ENCODE data around the gene NMS. TPM values are rescaled to one million over a fixed set of nuclear protein-coding genes. Genes with fewer than 3 reads are reported as not detected.
"Not testable (repeated sequence)": the region's sequence is repeated elsewhere in the genome, so short reads cannot be mapped to it uniquely, and the experiment has no call there.

Gene NMS, protein sequence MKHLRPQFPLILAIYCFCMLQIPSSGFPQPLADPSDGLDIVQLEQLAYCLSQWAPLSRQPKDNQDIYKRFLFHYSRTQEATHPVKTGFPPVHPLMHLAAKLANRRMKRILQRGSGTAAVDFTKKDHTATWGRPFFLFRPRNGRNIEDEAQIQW
- total RNA-seq = not detected

- no peak for DNase-seq (ENCODE audit: low spot score)
Measured at GRCh38 chr2:100470182-100470581, at the start of gene NMS. TSS of gene NMS (plus strand) at chr2:100470482. CDS start at chr2:100470489, 7 bp downstream.

DNA sequence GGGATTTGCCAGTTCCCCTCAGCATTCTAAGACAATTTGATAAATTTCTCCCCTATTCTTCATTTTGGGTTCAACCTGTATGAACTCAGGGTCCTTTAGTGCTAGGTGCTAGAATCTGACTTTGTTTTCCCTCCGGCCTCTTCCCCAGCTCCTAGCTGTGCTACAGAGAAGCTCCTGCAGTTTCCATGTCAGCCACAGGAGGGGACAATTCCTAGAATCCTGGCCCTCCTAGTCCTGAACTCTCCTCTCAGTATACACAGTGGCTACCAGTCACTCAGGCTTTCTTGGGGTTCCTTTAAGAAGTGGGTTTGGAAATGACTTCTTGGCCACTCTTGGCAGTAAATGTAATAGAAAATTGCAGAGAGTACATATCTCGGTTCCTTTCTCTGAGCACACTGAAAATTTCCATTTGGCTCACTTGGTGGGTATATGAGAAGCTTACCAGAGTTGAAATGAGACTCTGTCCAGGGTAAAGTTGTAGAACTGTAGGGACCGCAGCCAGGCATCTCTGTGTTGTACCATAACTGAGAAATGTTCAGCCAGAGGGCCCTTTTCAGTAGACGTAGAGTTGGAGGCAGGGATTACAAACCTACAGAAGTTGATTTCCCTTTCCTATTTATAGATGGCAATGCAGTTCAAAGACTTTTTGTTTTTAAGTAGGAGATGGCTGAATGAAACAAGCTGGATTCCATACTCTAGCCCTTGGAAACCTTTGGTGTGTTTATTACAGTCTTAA is 47.8 kb upstream of the NMS start:
- DNase-seq (ENCODE audit: low spot score) = no peak

DNA sequence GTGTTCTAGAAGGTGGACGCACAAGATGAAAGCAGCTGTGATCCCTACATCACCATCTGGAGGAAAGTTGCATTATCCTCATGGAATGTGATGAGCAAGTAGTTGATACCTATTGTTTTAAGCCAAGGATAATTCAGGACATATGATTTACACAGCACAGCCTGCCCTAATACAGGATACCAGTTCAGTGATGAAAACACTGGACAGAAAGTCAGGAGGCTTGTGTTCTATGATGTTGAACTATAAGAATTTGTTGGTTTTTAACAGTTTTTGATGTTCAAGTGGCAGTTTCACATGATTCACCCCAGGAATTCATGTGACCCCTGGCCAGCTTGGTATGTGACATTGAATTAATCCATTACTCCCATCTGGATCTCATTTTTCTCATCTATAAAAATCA is 46.7 kb upstream of the NMS start:
- no peak for DNase-seq (ENCODE audit: low spot score)

DNA sequence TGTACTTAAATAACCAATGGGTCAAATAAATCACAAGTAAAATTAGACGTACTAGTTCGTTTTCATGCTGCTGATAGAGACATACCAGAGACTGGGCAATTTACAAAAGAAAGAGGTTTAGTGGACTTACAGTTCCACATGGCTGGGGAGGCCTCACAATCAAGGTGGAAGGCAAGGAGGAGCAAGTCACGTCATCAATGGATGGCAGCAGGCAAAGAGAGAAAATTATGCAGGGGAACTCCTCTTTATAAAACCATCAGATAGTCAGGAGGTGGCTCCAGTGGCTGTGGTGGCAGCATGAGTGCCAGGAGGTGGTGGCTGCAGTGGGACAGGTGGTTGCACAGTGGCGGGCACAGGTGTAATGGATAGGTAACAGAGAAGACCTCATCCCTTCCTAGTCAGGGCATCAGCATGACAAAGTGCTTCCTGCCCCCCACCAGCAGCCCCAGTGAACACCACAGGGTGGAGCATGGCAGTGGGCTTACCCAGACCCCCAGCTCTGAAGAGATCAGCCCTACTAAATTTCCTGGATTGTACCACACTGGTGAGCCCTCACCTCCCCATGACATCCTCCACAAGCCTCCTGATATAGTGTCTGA is 45.9 kb upstream of the NMS start:
- no peak for DNase-seq (ENCODE audit: low spot score)

GRCh38 chr2:100425107-100425506 is 45.2 kb upstream of the NMS start:
- DNase-seq (ENCODE audit: low spot score) = no peak

- no peak for DNase-seq (ENCODE audit: low spot score)
Measured at GRCh38 chr2:100425573-100426383, 44.5 kb upstream of the NMS start.

DNA sequence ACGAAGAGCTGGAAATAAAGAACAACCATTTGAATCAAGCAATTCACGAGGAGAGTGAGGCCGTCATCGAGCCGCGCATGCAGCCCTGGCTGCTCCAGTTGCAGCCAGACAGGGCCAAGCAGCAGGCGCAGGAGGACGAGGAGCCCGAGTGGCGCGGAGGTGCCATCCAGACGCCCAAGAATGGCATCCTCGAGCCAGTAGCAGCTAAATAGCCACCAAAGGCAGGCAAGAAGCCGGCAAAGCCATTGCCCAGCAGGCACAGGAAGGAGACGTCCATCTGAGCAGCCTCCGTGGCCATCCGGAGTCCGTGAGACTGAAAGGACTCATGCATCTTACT is 43.9 kb upstream of the NMS start:
- DNase-seq (ENCODE audit: low spot score) = no peak

- no peak for DNase-seq (ENCODE audit: low spot score)
Measured at GRCh38 chr2:100427111-100427510, 43.2 kb upstream of the NMS start.

DNA sequence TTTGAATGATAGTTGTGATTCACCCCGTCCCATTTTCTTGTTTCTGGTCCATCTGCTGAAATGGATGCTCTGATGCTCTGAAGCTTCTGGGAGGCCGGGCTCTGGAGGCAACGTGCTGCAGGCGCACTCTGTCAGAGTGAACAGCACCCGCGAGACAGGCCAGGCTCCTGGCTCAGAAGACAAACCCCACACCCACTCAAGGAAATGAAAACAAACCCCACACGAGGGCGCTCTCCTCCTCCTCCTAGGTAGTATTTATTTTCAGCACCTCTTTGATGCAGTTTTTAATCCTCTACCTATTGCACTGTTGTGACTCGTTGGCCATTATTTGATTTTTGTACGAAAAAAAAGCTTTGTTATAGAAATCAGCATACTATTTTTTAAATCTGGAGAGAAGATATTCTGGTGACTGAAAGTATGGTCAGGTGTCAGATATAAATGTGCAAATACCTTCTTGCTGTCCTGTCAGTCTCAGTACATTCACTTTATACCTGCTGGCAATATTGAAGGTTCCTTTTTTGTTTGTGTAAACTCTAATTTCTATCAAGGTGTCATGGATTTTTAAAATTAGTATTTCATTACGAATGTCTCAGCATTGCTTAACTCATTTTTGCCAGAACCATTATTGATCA is 42.5 kb upstream of the NMS start:
- DNase-seq (ENCODE audit: low spot score) = peak; percentile 52

GRCh38 chr2:100429726-100430125 is 40.6 kb upstream of the NMS start:
- DNase-seq (ENCODE audit: low spot score) = no peak

- no peak for DNase-seq (ENCODE audit: low spot score)
Measured at GRCh38 chr2:100437751-100438150, 32.5 kb upstream of the NMS start.

- DNase-seq (ENCODE audit: low spot score) = no peak
Measured at GRCh38 chr2:100446696-100447095, 23.6 kb upstream of the NMS start.

DNA sequence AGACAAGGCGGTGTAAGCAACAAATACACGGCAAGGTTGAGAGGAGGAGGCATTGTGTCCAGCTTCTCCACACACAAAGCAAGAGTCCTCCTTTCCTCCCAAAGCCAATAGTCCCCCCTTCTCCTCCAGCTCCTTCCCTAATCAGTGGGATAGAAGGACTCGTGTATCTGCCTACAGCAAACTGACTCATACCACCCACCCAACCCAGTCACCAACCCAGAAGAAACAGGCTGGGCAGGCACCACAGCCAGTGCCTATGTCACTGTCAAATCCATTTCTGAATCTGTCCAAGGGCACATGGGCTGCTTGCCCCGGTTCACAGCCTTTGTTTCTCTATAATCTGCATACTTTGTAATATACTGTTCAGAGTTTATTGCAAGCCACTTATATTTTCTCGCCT is 19.2 kb upstream of the NMS start:
- DNase-seq (ENCODE audit: low spot score) = no peak

DNA sequence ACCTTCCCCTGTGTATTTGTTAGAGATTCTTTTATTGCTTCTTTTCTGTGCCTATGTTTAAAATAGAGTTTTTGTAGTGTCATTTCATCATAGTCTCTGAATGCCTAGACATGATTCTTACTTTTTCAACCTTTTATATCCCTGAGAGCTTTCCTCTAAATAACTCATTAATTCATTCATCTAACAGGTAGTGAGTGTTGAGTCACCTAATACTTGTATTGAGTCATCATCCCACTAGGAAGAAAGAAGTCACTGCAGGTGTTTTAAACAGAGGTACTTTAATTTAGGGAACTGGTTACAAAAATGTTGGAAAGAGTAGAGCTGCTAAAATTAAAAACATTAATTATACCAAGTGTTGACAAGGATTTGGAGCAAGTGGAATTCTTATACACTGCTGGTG is 18.5 kb upstream of the NMS start:
- no peak for DNase-seq (ENCODE audit: low spot score)

GRCh38 chr2:100453853-100454252 is 16.4 kb upstream of the NMS start:
- no peak for DNase-seq (ENCODE audit: low spot score)

DNA sequence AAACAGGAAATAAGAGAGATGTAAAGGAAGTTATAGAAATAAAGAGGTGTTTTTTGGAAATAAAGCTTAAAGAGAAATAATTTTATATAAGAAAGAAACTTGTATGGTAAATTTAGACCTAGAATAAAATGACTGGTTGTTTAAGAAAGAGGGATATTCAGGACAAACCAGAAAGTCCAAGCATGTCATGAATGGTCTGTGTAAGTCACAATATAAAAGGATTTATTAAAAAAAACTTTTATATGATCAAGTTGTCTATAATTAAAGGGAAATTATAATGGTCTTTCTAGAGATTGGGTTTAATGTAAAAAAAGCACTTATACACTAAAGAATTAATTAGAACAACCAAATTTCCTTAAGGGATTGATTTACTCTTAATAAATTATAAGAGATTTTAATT is 13.9 kb upstream of the NMS start:
- DNase-seq (ENCODE audit: low spot score) = not testable (repeated sequence)

DNA sequence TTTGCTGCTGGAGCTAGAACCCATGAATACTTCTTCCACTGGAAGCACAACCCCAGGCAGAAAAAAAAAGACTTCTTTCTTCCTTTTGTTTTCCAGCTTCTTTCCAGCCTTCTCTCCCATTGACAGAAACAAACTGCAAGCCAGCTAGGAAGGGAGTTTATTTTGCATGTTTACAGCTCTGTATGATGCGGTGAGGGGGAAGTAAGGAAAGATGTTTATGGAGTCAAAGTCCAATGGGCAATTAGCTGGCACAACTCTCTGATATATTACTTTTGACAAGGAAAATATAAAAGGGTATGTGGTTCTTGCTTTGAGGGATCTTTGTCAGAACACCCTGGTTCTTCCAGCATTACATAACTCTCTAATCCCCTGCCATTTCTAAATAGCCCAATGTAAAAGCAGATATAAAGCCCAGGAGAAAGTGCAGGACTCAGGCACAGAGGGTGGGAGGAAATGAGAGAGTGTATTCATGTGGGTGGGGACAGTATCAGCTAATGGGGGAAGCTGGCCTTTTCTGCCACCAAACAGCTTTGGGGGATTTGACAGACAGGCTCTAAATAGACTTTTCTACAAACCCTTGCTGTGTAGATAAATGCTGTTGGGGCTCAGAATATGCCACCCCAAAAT is 9.3 kb upstream of the NMS start:
- DNase-seq (ENCODE audit: low spot score) = no peak

GRCh38 chr2:100470898-100471514 is 724 bp downstream of the NMS start:
- no peak for DNase-seq (ENCODE audit: low spot score)

- no peak for DNase-seq (ENCODE audit: low spot score)
Measured at GRCh38 chr2:100476606-100477005, 6.3 kb downstream of the NMS start.

DNA sequence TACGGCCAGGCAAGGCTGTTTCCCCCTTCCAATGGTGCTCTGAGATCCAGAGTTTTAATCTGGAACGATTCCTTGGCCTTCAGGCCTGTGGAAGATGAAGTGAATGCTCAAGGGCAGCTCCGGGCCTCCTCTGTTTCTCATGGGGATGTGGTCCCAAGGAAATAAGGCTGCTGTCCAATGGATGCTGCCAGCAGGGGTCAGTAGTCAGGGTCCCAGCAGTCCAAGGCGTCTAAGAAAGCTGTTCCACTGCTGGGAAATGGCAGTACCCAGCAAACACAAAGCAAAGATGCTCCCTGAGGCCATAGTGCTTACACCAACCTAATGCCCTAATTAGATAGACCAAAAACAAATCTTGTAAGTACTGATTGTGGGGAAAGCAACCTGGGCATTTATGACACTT is 12.5 kb downstream of the NMS start:
- DNase-seq (ENCODE audit: low spot score) = no peak

- DNase-seq (ENCODE audit: low spot score) = no peak
Measured at GRCh38 chr2:100483895-100484294, 13.6 kb downstream of the NMS start.
